SK-MEL-5 (cell line): ENCODE results near the gene LTB. TPM values are rescaled to one million over a fixed set of nuclear protein-coding genes. Genes with fewer than 3 reads are reported as not detected.
"Not testable (repeated sequence)": the region's sequence is repeated elsewhere in the genome, so short reads cannot be mapped to it uniquely, and the experiment has no call there.

Source experiments
- DNase-seq: peaks from one replicate; pipeline ENCODE4 v3.0.0-alpha.2; 2016; ENCODE audit warnings: low read depth, low spot score
- in situ Hi-C: cut with HindIII; loops from 2 replicates; pipeline ENCODE4 v1.10.0; 2016; ENCODE audit warnings: low sequenced_read_pairs, high pct_unique_total_duplicates, low pct_unique_long_range_greater_than_20kb
- total RNA-seq: library from RNA; depleted of rRNA; stranded (reverse); fragments of >200 nt; shearing (Covaris generic); gene quantifications from 2 replicates; pipeline ENCODE4 v1.2.3, GENCODE V29; 2014

The LTB gene
- total RNA-seq, 1 experiment from 2014 or later = not detected

GRCh38 chr6:31614075-31614619 lies 31.9 kb upstream of the LTB start:
- in situ Hi-C loops = no loop called here
- no peak for DNase-seq

- no peak for DNase-seq
- in situ Hi-C loops = no loop called here
Measured at GRCh38 chr6:31610968-31611367, 28.7 kb upstream of the LTB start.

GRCh38 chr6:31609519-31610406 lies 27.5 kb upstream of the LTB start:
- no peak for DNase-seq
- in situ Hi-C loops = no loop called here

- DNase-seq = no peak
- in situ Hi-C loops = no loop called here
Measured at GRCh38 chr6:31607317-31607716, 25.1 kb upstream of the LTB start.

GRCh38 chr6:31597006-31597405 lies 14.8 kb upstream of the LTB start:
- peak; percentile 68 for DNase-seq
- in situ Hi-C loops = no loop called here

GRCh38 chr6:31592396-31592771 lies 10.2 kb upstream of the LTB start:
- in situ Hi-C loops = no loop called here
- DNase-seq = no peak

- in situ Hi-C loops, DNase-seq: not testable (repeated sequence)
Measured at GRCh38 chr6:31590691-31591090, 8.5 kb upstream of the LTB start.

GRCh38 chr6:31588871-31589650 lies 6.8 kb upstream of the LTB start:
- peak; percentile 15 for DNase-seq
- in situ Hi-C loops = no loop called here

GRCh38 chr6:31587791-31588777 lies 5.9 kb upstream of the LTB start:
- in situ Hi-C loops = no loop called here

GRCh38 chr6:31586599-31587281 lies 4.5 kb upstream of the LTB start:
- in situ Hi-C loops = no loop called here
- no peak for DNase-seq

More at GRCh38 chr6:31587791-31588777, 5.9 kb upstream of the LTB start:
- DNase-seq = no peak

- in situ Hi-C loops = no loop called here
- no peak for DNase-seq
Measured at GRCh38 chr6:31586008-31586407, 3.8 kb upstream of the LTB start, which contains the start of gene LST1. Gene LST1, plus strand, starts transcription at chr6:31586277. Its CDS starts 1,023 bp downstream, at chr6:31587300.

- in situ Hi-C loops = no loop called here
- peak; percentile 45 for DNase-seq
Measured at GRCh38 chr6:31585491-31585890, 3.3 kb upstream of the LTB start.

GRCh38 chr6:31581434-31582229 lies 592 bp downstream of the LTB start:
- in situ Hi-C loops = no loop called here
- DNase-seq = no peak

- DNase-seq = peak; percentile 75
- in situ Hi-C loops = no loop called here
Measured at GRCh38 chr6:31580807-31581433, 1.3 kb downstream of the LTB start.

- no peak for DNase-seq
- in situ Hi-C loops = no loop called here
Measured at GRCh38 chr6:31580438-31580740, 1.8 kb downstream of the LTB start.
